Measurements from ENCODE around the gene SLC46A2.

SLC46A2 gene

GRCh38 chr9:112858005-112858404 lies 32.7 kb downstream of the SLC46A2 start:
- DNase-seq (ENCODE audit: low spot score): no peak

- DNase-seq (ENCODE audit: low spot score): no peak
These were observed 33.8 kb downstream of the SLC46A2 start for GRCh38 chr9:112856843-112857242.

GRCh38 chr9:112856200-112856599 lies 34.5 kb downstream of the SLC46A2 start:
- DNase-seq (ENCODE audit: low spot score): no peak

- no peak for DNase-seq (ENCODE audit: low spot score)
These were observed 36.0 kb downstream of the SLC46A2 start for GRCh38 chr9:112854657-112855056.

- DNase-seq (ENCODE audit: low spot score): no peak
These were observed 36.6 kb downstream of the SLC46A2 start for GRCh38 chr9:112853882-112854585.

- no peak for DNase-seq (ENCODE audit: low spot score)
These were observed 37.8 kb downstream of the SLC46A2 start for GRCh38 chr9:112852741-112853504.

GRCh38 chr9:112850840-112851239 lies 39.8 kb downstream of the SLC46A2 start:
- DNase-seq (ENCODE audit: low spot score): no peak

- DNase-seq (ENCODE audit: low spot score): no peak
These were observed 41.2 kb downstream of the SLC46A2 start for GRCh38 chr9:112849363-112849922.

GRCh38 chr9:112848316-112849151 lies 42.1 kb downstream of the SLC46A2 start:
- DNase-seq (ENCODE audit: low spot score): no peak

GRCh38 chr9:112846528-112847488 lies 43.9 kb downstream of the SLC46A2 start:
- no peak for DNase-seq (ENCODE audit: low spot score)

- peak; percentile 77 for DNase-seq (ENCODE audit: low spot score)
These were observed 45.7 kb downstream of the SLC46A2 start for GRCh38 chr9:112844771-112845542.

GRCh38 chr9:112842555-112842954 lies 48.1 kb downstream of the SLC46A2 start:
- DNase-seq (ENCODE audit: low spot score): no peak

- DNase-seq (ENCODE audit: low spot score): no peak
These were observed 49.4 kb downstream of the SLC46A2 start for GRCh38 chr9:112841261-112841660.

GRCh38 chr9:112839331-112839730 lies 51.3 kb downstream of the SLC46A2 start:
- no peak for DNase-seq (ENCODE audit: low spot score)

GRCh38 chr9:112838342-112838741 lies 52.3 kb downstream of the SLC46A2 start:
- DNase-seq (ENCODE audit: low spot score): no peak

- no peak for DNase-seq (ENCODE audit: low spot score)
These were observed 54.3 kb downstream of the SLC46A2 start for GRCh38 chr9:112836394-112836793.

- no peak for DNase-seq (ENCODE audit: low spot score)
These were observed 57.6 kb downstream of the SLC46A2 start for GRCh38 chr9:112833081-112833480.

- no peak for DNase-seq (ENCODE audit: low spot score)
These were observed 58.7 kb downstream of the SLC46A2 start for GRCh38 chr9:112831969-112832368.

GRCh38 chr9:112831281-112831851 lies 59.3 kb downstream of the SLC46A2 start:
- no peak for DNase-seq (ENCODE audit: low spot score)

All from NAMALWA (cell line).